DOHH2 (cell line): ENCODE data around the gene ARHGEF33.

Experiments used
- H3F3A ChIP-seq: fragments of 200-600 bp; sonication (generic), shearing (Covaris generic); 2 replicates; pipeline ENCODE4 v1.6.0; 2016; ENCODE audit warnings: antibody characterized with exemption, mild to moderate bottlenecking; ENCODE audit not compliant: control insufficient read depth, insufficient read depth
- H3K27ac ChIP-seq: fragments of 200-600 bp; sonication (generic); 2 replicates; pipeline ENCODE4 v1.5.1; 2014; ENCODE audit warnings: low read depth, mild to moderate bottlenecking, low read length, moderate library complexity
- H3K27me3 ChIP-seq: fragments of 200-600 bp; sonication (generic); 2 replicates; pipeline ENCODE4 v1.6.1; 2014; ENCODE audit warnings: mild to moderate bottlenecking, low read length, mixed read lengths; ENCODE audit not compliant: control insufficient read depth
- H3K36me3 ChIP-seq: fragments of 200-600 bp; sonication (generic); 2 replicates; pipeline ENCODE4 v1.6.1; 2014; ENCODE audit warnings: mild to moderate bottlenecking, low read length, moderate library complexity, mixed read lengths; ENCODE audit not compliant: control insufficient read depth
- H3K4me1 ChIP-seq: fragments of 200-600 bp; sonication (generic); 2 replicates; pipeline ENCODE4 v1.6.1; 2014; ENCODE audit warnings: mild to moderate bottlenecking, low read length, mixed read lengths; ENCODE audit not compliant: control insufficient read depth
- H3K4me2 ChIP-seq: fragments of 200-600 bp; sonication (generic); 2 replicates; pipeline ENCODE4 v1.6.0; 2014; ENCODE audit warnings: mild to moderate bottlenecking, low read length, moderate library complexity
- H3K4me3 ChIP-seq: fragments of 200-600 bp; sonication (generic); 2 replicates; pipeline ENCODE4 v1.5.1; 2014; ENCODE audit warnings: mild to moderate bottlenecking, low read length, mixed read lengths
- H3K79me2 ChIP-seq: fragments of 200-600 bp; sonication (generic); 2 replicates; pipeline ENCODE4 v1.6.1; 2014; ENCODE audit warnings: mild to moderate bottlenecking, low read length, mixed read lengths; ENCODE audit not compliant: control insufficient read depth
- H3K9me2 ChIP-seq: fragments of 200-600 bp; sonication (generic); replicated peaks from 2 replicates; pipeline ENCODE4 v1.6.1; 2014; ENCODE audit warnings: mild to moderate bottlenecking, low read length, mixed read lengths; ENCODE audit not compliant: control insufficient read depth
- H3K9me3 ChIP-seq: fragments of 200-600 bp; sonication (generic); 2 replicates; pipeline ENCODE4 v1.6.1; 2014; ENCODE audit warnings: antibody characterized with exemption, low read length, mixed read lengths; ENCODE audit not compliant: control insufficient read depth, insufficient read depth
- H4K20me1 ChIP-seq: fragments of 200-600 bp; sonication (generic); 2 replicates; pipeline ENCODE4 v1.6.0; 2014; ENCODE audit warnings: low read depth, mild to moderate bottlenecking, antibody characterized with exemption, low read length, moderate library complexity; ENCODE audit not compliant: control insufficient read depth, insufficient read depth
- CTCF ChIP-seq: fragments of 200-600 bp; sonication (generic); IDR thresholded peaks from one replicate; pipeline ENCODE4 v1.5.1; 2014; ENCODE audit warnings: antibody characterized with exemption, mild to moderate bottlenecking, low read depth, low read length; ENCODE audit not compliant: poor library complexity, severe bottlenecking
- EZH2phosphoT487 ChIP-seq: fragments of 200-600 bp; sonication (generic); IDR thresholded peaks from 2 replicates; pipeline ENCODE4 v1.6.1; 2017; ENCODE audit warnings: borderline replicate concordance, mild to moderate bottlenecking, antibody characterized with exemption, low read length, moderate library complexity, mixed read lengths

Gene ARHGEF33

GRCh38 chr2:39018638-39019037, 129.0 kb downstream of the ARHGEF33 start:
- Histone ChIP-seq H3K9me3 (no peaks in the 10 kb centered on the region), H3K9me2 (no peaks in the 10 kb centered on the region), H3K4me2 (no peak overlapping the region), H3K27me3 (no peaks in the 10 kb centered on the region), H4K20me1 (no peaks in the 10 kb centered on the region), H3K27ac (no peak overlapping the region), H3K79me2 (no peaks in the 10 kb centered on the region), H3K36me3 (peaks cover 26% of the 10 kb centered on the region), H3F3A (no peaks in the 10 kb centered on the region), H3K4me3 (no peak overlapping the region), H3K4me1 (no peaks in the 10 kb centered on the region)
- TF ChIP-seq EZH2phosphoT487 (no peak), CTCF (no peak)

GRCh38 chr2:39020383-39020782, 130.7 kb downstream of the ARHGEF33 start:
- no peaks in the 10 kb centered on the region for H3K9me3 ChIP-seq
- H3K27me3 ChIP-seq, result no peaks in the 10 kb centered on the region
- H3K4me3 ChIP-seq, result no peak overlapping the region
- TF ChIP-seq EZH2phosphoT487 (no peak), CTCF (no peak)
- no peaks in the 10 kb centered on the region for H3K4me1 ChIP-seq
- H3K4me2 ChIP-seq, result no peak overlapping the region
- H3K9me2 ChIP-seq, result no peaks in the 10 kb centered on the region
- H3F3A ChIP-seq, result no peaks in the 10 kb centered on the region
- H3K79me2 ChIP-seq, result no peaks in the 10 kb centered on the region
- H4K20me1 ChIP-seq, result no peaks in the 10 kb centered on the region
- H3K36me3 ChIP-seq, result peaks cover 25% of the 10 kb centered on the region
- H3K27ac ChIP-seq, result no peak overlapping the region

- Histone ChIP-seq H3F3A (no peaks in the 10 kb centered on the region), H3K36me3 (peaks cover 25% of the 10 kb centered on the region), H3K27ac (no peak overlapping the region), H3K4me1 (no peaks in the 10 kb centered on the region), H3K4me3 (no peak overlapping the region), H3K4me2 (no peak overlapping the region), H3K79me2 (no peaks in the 10 kb centered on the region), H4K20me1 (no peaks in the 10 kb centered on the region), H3K9me3 (no peaks in the 10 kb centered on the region), H3K9me2 (no peaks in the 10 kb centered on the region), H3K27me3 (no peaks in the 10 kb centered on the region)
- no peak for TF ChIP-seq EZH2phosphoT487
- no peak for TF ChIP-seq CTCF
Observed at GRCh38 chr2:39022642-39023235, 133.1 kb downstream of the ARHGEF33 start.
